Panc1 (cell line): ENCODE data around the gene CYP11A1. TPM values are rescaled to one million over a fixed set of nuclear protein-coding genes. Genes with fewer than 3 reads are reported as not detected.

Experiments
- ATAC-seq: fragments of 200-7000 bp; cut with Tn5 transposase; 2 replicates; pipeline ENCODE4 v1.9.1; 2020; ENCODE audit warnings: mild to moderate bottlenecking, moderate library complexity
- BruUV-seq: library from RNA; stranded (reverse); fragments of 400-500 nt; replicated peaks from 2 replicates; lab custom pipeline; 2021; lab: Mats Ljungman, UMichigan
- CTCF ChIA-PET: fragments of 300-600 bp; sonication (Branson Sonifier 250); formaldehyde crosslinking; loops from one replicate; lab custom pipeline; 2022; ENCODE audit warnings: antibody characterized with exemption; lab: Charles Lee
- POLR2A ChIA-PET: fragments of 300-600 bp; sonication (Branson Sonifier 250); formaldehyde crosslinking; loops from one replicate; lab custom pipeline; 2022; ENCODE audit warnings: antibody characterized with exemption; lab: Charles Lee
- DNase-seq: peaks from one replicate; pipeline ENCODE4 v3.0.0-alpha.2; 2010; ENCODE audit warnings: low read depth, low spot score
- H3K27ac ChIP-seq: 2 replicates; pipeline ENCODE4 v1.5.1; 2011; ENCODE audit warnings: mild to moderate bottlenecking, low read length, inconsistent platforms
- H3K27me3 ChIP-seq: fragments of 200-500 bp; sonication (Bioruptor generic); 2 replicates; pipeline ENCODE4 v1.6.0; 2014; ENCODE audit warnings: low read length, inconsistent platforms; ENCODE audit not compliant: control insufficient read depth, insufficient read depth
- H3K36me3 ChIP-seq: fragments of 200-500 bp; sonication (Bioruptor generic); 2 replicates; pipeline ENCODE4 v1.5.1; 2014; ENCODE audit warnings: inconsistent platforms, mild to moderate bottlenecking, low read length, moderate library complexity; ENCODE audit not compliant: control insufficient read depth, insufficient read depth
- H3K4me1 ChIP-seq: 2 replicates; pipeline ENCODE4 v1.5.1; 2011; ENCODE audit warnings: inconsistent platforms, mild to moderate bottlenecking, low read length, moderate library complexity; ENCODE audit not compliant: control insufficient read depth, insufficient read depth
- H3K4me3 ChIP-seq, 2 experiments: 2 replicates each; pipeline ENCODE4 v1.5.1; 2011 to 2012; ENCODE audit warnings: low read depth in 2 of 2, low read length in 2 of 2, mild to moderate bottlenecking in 2 of 2, inconsistent platforms in 1 of 2, moderate library complexity in 1 of 2
- H3K9me3 ChIP-seq: fragments of 200-500 bp; sonication (Bioruptor generic); 2 replicates; pipeline ENCODE4 v1.5.1; 2014; ENCODE audit warnings: low read depth, mild to moderate bottlenecking, inconsistent platforms, low read length, moderate library complexity; ENCODE audit not compliant: control insufficient read depth, insufficient read depth
- CTCF ChIP-seq: fragments of 450-650 bp; IDR thresholded peaks from 2 replicates; pipeline ENCODE4 v1.5.1; 2017; ENCODE audit warnings: mild to moderate bottlenecking
- POLR2AphosphoS5 ChIP-seq: IDR thresholded peaks from 2 replicates; pipeline ENCODE4 v1.6.1; 2012; ENCODE audit warnings: mild to moderate bottlenecking, low read depth, low read length, moderate library complexity
- REST ChIP-seq, 2 experiments: IDR thresholded peaks; 2 replicates each; pipeline ENCODE4 v1.6.1; 2011 to 2012; ENCODE audit warnings: low read depth in 2 of 2, control low read depth in 1 of 2, low read length in 1 of 2, mild to moderate bottlenecking in 1 of 2, moderate library complexity in 1 of 2; ENCODE audit not compliant: insufficient read depth in 1 of 2
- SIN3A ChIP-seq: IDR thresholded peaks from 2 replicates; pipeline ENCODE4 v1.6.1; 2012; ENCODE audit warnings: low read depth, mild to moderate bottlenecking, low read length, moderate library complexity, borderline replicate concordance; ENCODE audit not compliant: insufficient read depth
- TCF7L2 ChIP-seq: IDR thresholded peaks from 2 replicates; pipeline ENCODE4 v1.6.1; 2011; ENCODE audit warnings: mild to moderate bottlenecking, low read depth, low read length, inconsistent platforms
- in situ Hi-C: cut with HindIII; loops from 2 replicates; pipeline ENCODE4 v1.10.0; 2016; ENCODE audit warnings: low sequenced_read_pairs, low pct_unique_long_range_greater_than_20kb
- intact Hi-C: fragments of 100-400 bp; cut with micrococcal nuclease; formaldehyde crosslinking; loops from one replicate; pipeline ENCODE4 v1.10.0; 2022; ENCODE audit not compliant: unreplicated experiment
- total RNA-seq: library from RNA; stranded (reverse); gene quantifications from one replicate; pipeline ENCODE4 v1.2.1, GENCODE V29; 2021; ENCODE audit not compliant: unreplicated experiment

CYP11A1 gene
- total RNA-seq, 1 experiment from 2014 or later = 0.57 TPM

GRCh38 chr15:74330861-74331408 lies 36.5 kb downstream of the CYP11A1 start:
- in situ Hi-C loops (no loop called here), intact Hi-C loops (no loop called here)
- Histone ChIP-seq H3K4me3 (no peak overlapping the region), H3K27me3 (no peaks in the 10 kb centered on the region), H3K9me3 (no peaks in the 10 kb centered on the region), H3K27ac (no peak overlapping the region), H3K4me1 (no peaks in the 10 kb centered on the region), H3K36me3 (no peaks in the 10 kb centered on the region)
- ATAC-seq (peak; percentile 54), DNase-seq (no peak)
- CTCF ChIA-PET = interaction anchor here (1.1 to 1.3 kb wide), 2 partner anchors 8 to 10 kb away, joined by 3 to 4 read pairs; no protein-coding TSS in a partner anchor
- POLR2A ChIA-PET = no interaction called here
- TF ChIP-seq REST (IDR thresholded peaks at IDR 0.05; ENCODE audit: insufficient read depth in 1 of 2, low read depth in 2 of 2, low read length in 1 of 2) (no peak), SIN3A (no peak), POLR2AphosphoS5 (no peak), TCF7L2 (no peak), CTCF (no peak)
- no TSS peak for BruUV-seq

GRCh38 chr15:74328331-74329056 lies 39.0 kb downstream of the CYP11A1 start:
- no peaks in the 10 kb centered on the region for H3K4me1 ChIP-seq
- no TSS peak for BruUV-seq
- TF ChIP-seq POLR2AphosphoS5 = no peak
- no peak for TF ChIP-seq TCF7L2
- no peak for TF ChIP-seq REST (IDR thresholded peaks at IDR 0.05; ENCODE audit: insufficient read depth in 1 of 2, low read depth in 2 of 2, low read length in 1 of 2)
- TF ChIP-seq SIN3A = no peak
- no peak for TF ChIP-seq CTCF
- in situ Hi-C loops = no loop called here
- intact Hi-C loops = no loop called here
- POLR2A ChIA-PET = no interaction called here
- CTCF ChIA-PET = interaction anchor here (1.2 kb wide), 1 partner anchor 21 kb away, joined by 4 read pairs; no protein-coding TSS in a partner anchor
- no peak for DNase-seq
- H3K27ac ChIP-seq = no peak overlapping the region
- no peak overlapping the region for H3K4me3 ChIP-seq
- H3K36me3 ChIP-seq = no peaks in the 10 kb centered on the region
- ATAC-seq = no peak
- no peaks in the 10 kb centered on the region for H3K27me3 ChIP-seq
- H3K9me3 ChIP-seq = no peaks in the 10 kb centered on the region
